KMS-11 (cell line): ENCODE results near the gene TET2.

Experiments used
- H2AFZ ChIP-seq: fragments of 200-600 bp; sonication (generic); 2 replicates; pipeline ENCODE4 v1.6.1; 2016; ENCODE audit warnings: antibody characterized with exemption, mixed run types, low read depth
- H3K27ac ChIP-seq: fragments of 200-600 bp; sonication (generic); 2 replicates; pipeline ENCODE4 v1.6.1; 2016; ENCODE audit warnings: mild to moderate bottlenecking, mixed run types
- H3K27me3 ChIP-seq: fragments of 200-600 bp; sonication (generic); 2 replicates; pipeline ENCODE4 v1.6.1; 2017; ENCODE audit warnings: mild to moderate bottlenecking, low read depth, mixed run types, moderate library complexity; ENCODE audit not compliant: insufficient read depth
- H3K36me3 ChIP-seq: fragments of 200-600 bp; sonication (generic); 2 replicates; pipeline ENCODE4 v1.6.1; 2017; ENCODE audit warnings: mild to moderate bottlenecking, mixed run types; ENCODE audit not compliant: insufficient read depth
- H3K4me1 ChIP-seq: fragments of 200-600 bp; sonication (generic); 2 replicates; pipeline ENCODE4 v1.6.1; 2016; ENCODE audit warnings: mild to moderate bottlenecking, low read depth, mixed run types; ENCODE audit not compliant: poor library complexity, severe bottlenecking
- H3K4me2 ChIP-seq: fragments of 200-600 bp; sonication (generic); 2 replicates; pipeline ENCODE4 v1.7.0; 2016; ENCODE audit warnings: mild to moderate bottlenecking, mixed run types
- H3K4me3 ChIP-seq: fragments of 200-600 bp; sonication (generic); IDR thresholded peaks from 2 replicates; pipeline ENCODE4 v1.6.1; 2017; ENCODE audit warnings: low read depth, low read length, mixed read lengths; ENCODE audit not compliant: insufficient read depth
- H3K79me2 ChIP-seq: fragments of 200-600 bp; sonication (generic); 2 replicates; pipeline ENCODE4 v1.6.1; 2016; ENCODE audit warnings: low read depth, mixed run types; ENCODE audit not compliant: insufficient read depth
- H3K9ac ChIP-seq: fragments of 200-600 bp; sonication (generic); 2 replicates; pipeline ENCODE4 v1.6.1; 2016; ENCODE audit warnings: mild to moderate bottlenecking, mixed run types
- H4K20me1 ChIP-seq: fragments of 200-600 bp; sonication (generic); 2 replicates; pipeline ENCODE4 v1.6.1; 2016; ENCODE audit warnings: mild to moderate bottlenecking, mixed run types; ENCODE audit not compliant: insufficient read depth
- CTCF ChIP-seq: fragments of 200-600 bp; sonication (generic); conservative IDR thresholded peaks from 2 replicates; pipeline ENCODE4 v1.6.1; 2017; ENCODE audit warnings: low read depth, mild to moderate bottlenecking, antibody characterized with exemption, low read length, moderate library complexity, mixed read lengths

Gene TET2

GRCh38 chr4:105306158-105306781, 159.6 kb downstream of the TET2 start:
- no peak overlapping the region for H3K27ac ChIP-seq

GRCh38 chr4:105306820-105307219, 160.1 kb downstream of the TET2 start:
- Histone ChIP-seq H3K27ac (no peak overlapping the region), H3K4me1 (no peaks in the 10 kb centered on the region), H3K79me2 (no peaks in the 10 kb centered on the region), H3K4me2 (no peak overlapping the region), H3K36me3 (no peaks in the 10 kb centered on the region), H3K4me3 (no peak overlapping the region), H3K27me3 (no peaks in the 10 kb centered on the region), H2AFZ (no peak overlapping the region), H4K20me1 (no peaks in the 10 kb centered on the region), H3K9ac (no peak overlapping the region)
- TF ChIP-seq CTCF = no peak

More at GRCh38 chr4:105306158-105306781, 159.6 kb downstream of the TET2 start:
- Histone ChIP-seq H2AFZ (no peak overlapping the region), H3K36me3 (no peaks in the 10 kb centered on the region), H3K4me1 (no peaks in the 10 kb centered on the region), H4K20me1 (no peaks in the 10 kb centered on the region), H3K79me2 (no peaks in the 10 kb centered on the region), H3K4me2 (no peak overlapping the region), H3K9ac (no peak overlapping the region), H3K27me3 (no peaks in the 10 kb centered on the region), H3K4me3 (no peak overlapping the region)
- TF ChIP-seq CTCF = no peak

DNA sequence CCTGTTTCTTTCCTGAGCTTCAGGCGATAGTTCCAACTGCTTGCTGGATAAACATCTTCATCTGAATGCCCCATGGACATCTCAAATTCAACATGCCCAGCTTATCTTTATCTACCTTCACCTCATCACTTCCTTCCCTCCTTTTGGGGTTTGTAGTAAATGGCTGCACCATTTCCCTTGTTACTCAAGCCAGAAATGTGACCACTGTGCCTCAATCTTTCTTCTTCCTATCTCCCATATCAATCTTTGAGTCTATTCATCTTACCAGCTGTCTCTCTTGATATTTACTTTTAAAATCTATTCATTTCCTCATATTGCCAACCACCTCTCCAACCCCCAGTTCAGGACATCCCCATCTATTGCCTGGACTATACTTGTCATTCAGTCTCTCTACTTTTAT, 171.8 kb downstream of the TET2 start:
- Histone ChIP-seq H3K36me3 (no peaks in the 10 kb centered on the region), H3K9ac (no peak overlapping the region), H3K4me1 (no peaks in the 10 kb centered on the region), H3K27ac (no peak overlapping the region), H3K27me3 (no peaks in the 10 kb centered on the region), H3K79me2 (no peaks in the 10 kb centered on the region), H3K4me3 (no peak overlapping the region), H2AFZ (no peak overlapping the region), H4K20me1 (no peaks in the 10 kb centered on the region), H3K4me2 (no peak overlapping the region)
- TF ChIP-seq CTCF = no peak

DNA sequence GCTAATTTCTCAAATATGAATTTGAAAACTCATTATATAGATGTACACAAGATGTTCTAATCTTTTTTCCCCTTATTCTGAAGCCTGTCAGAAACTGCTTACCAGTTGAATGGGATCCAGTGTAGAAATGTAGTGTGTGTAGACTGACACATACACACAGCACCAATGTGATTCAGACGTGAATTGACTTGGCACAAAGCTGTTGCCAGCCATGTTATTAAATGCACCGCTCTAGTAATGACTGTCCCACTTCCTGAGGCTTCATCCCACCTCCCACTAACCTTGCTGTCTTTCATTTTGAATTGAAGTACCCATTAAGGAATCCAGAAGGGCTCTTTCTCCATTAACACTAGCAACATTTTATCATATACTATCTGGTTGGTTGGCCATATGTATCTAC, 180.5 kb downstream of the TET2 start:
- Histone ChIP-seq H4K20me1 (no peaks in the 10 kb centered on the region), H3K4me3 (no peak overlapping the region), H3K4me1 (no peaks in the 10 kb centered on the region), H3K36me3 (no peaks in the 10 kb centered on the region), H3K27ac (no peak overlapping the region), H3K79me2 (no peaks in the 10 kb centered on the region), H3K4me2 (no peak overlapping the region), H2AFZ (no peak overlapping the region), H3K9ac (no peak overlapping the region), H3K27me3 (no peaks in the 10 kb centered on the region)
- no peak for TF ChIP-seq CTCF
